Activated T-helper 1 cell treated with anti-CD3 and anti-CD28 coated beads, Interleukin-12 subunit alpha, Interleukin-12 subunit beta, Interleukin-2, Interleukin-4 antibody, amounts not matched to agents 30 ng/mL and 10 ng/mL and 1 ng/mL, durations not matched to agents 14 hours and 24 hours and 36 hours (primary cell): Measurements from ENCODE around the gene RPL27. TPM values are rescaled to one million over a fixed set of nuclear protein-coding genes. Genes with fewer than 3 reads are reported as not detected.
"Not testable (repeated sequence)": the region's sequence is repeated elsewhere in the genome, so short reads cannot be mapped to it uniquely, and the experiment has no call there.

Experiments
- DNase-seq: peaks from one replicate; pipeline ENCODE4 v3.0.0; 2021; ENCODE audit warnings: low spot score
- H3K27ac Mint-ChIP-seq: one replicate; pipeline ENCODE4 v1.8.0; 2021; ENCODE audit warnings: mild to moderate bottlenecking, mixed read lengths
- H3K27me3 Mint-ChIP-seq: one replicate; pipeline ENCODE4 v1.8.0; 2022; ENCODE audit warnings: mild to moderate bottlenecking, moderate library complexity, mixed read lengths; ENCODE audit not compliant: insufficient read depth
- H3K36me3 Mint-ChIP-seq: one replicate; pipeline ENCODE4 v1.8.0; 2021; ENCODE audit warnings: low read depth, mixed read lengths
- H3K4me1 Mint-ChIP-seq: one replicate; pipeline ENCODE4 v1.8.0; 2021; ENCODE audit warnings: low read depth, mixed read lengths
- H3K4me3 Mint-ChIP-seq: one replicate; pipeline ENCODE4 v1.8.0; 2021; ENCODE audit warnings: mild to moderate bottlenecking, moderate library complexity, mixed read lengths
- H3K9me3 Mint-ChIP-seq: one replicate; pipeline ENCODE4 v1.8.0; 2021; ENCODE audit warnings: mixed read lengths
- intact Hi-C: fragments of 100-400 bp; cut with micrococcal nuclease; formaldehyde crosslinking; loops from one replicate; pipeline ENCODE4 v1.15.1; 2024
- total RNA-seq: library from RNA; stranded (reverse); gene quantifications from 2 replicates; pipeline ENCODE4 v1.2.3, GENCODE V29; 2022

The RPL27 gene
- 1,049 and 1,126 TPM in 2 replicates for total RNA-seq

- Mint-ChIP-seq H3K4me3 (peak within 1 kb of the TSS; percentile 94), H3K27me3 (no peaks in the 10 kb centered on the region), H3K36me3 (peaks cover 42% of the 10 kb centered on the region), H3K9me3 (no peaks in the 10 kb centered on the region), H3K27ac (peak within 1 kb of the TSS; percentile 96), H3K4me1 (peaks cover 23% of the 10 kb centered on the region)
- intact Hi-C loops: loop anchor here (1.0 kb wide), 11 partner anchors 8 to 319 kb away; partner anchors contain the start of genes AARSD1, BECN1, BRCA1 and IFI35
- DNase-seq: peak; percentile 95
Observed at GRCh38 chr17:42997984-42998938, at the start of gene RPL27. Gene RPL27, plus strand, starts transcription at chr17:42998419. Its CDS starts 332 bp downstream, at chr17:42998751.

GRCh38 chr17:42950044-42950783 is 48.0 kb upstream of the RPL27 start:
- intact Hi-C loops: no loop called here
- Mint-ChIP-seq H3K4me1 (no peaks in the 10 kb centered on the region), H3K4me3 (no peak overlapping the region), H3K27me3 (no peaks in the 10 kb centered on the region), H3K9me3 (no peaks in the 10 kb centered on the region), H3K27ac (no peak overlapping the region), H3K36me3 (peaks cover 39% of the 10 kb centered on the region)
- no peak for DNase-seq

- intact Hi-C loops: no loop called here
- Mint-ChIP-seq H3K27ac (no peak overlapping the region), H3K4me1 (no peaks in the 10 kb centered on the region), H3K27me3 (no peaks in the 10 kb centered on the region), H3K36me3 (peaks cover 52% of the 10 kb centered on the region), H3K9me3 (no peaks in the 10 kb centered on the region), H3K4me3 (no peak overlapping the region)
- no peak for DNase-seq
Observed at GRCh38 chr17:42953669-42954068, 44.5 kb upstream of the RPL27 start.

GRCh38 chr17:42964161-42964932 is 33.9 kb upstream of the RPL27 start, which contains the start of gene AARSD1:
Gene AARSD1, minus strand, starts transcription at chr17:42964454. Its CDS starts 14 bp downstream, at chr17:42964440.
- no peaks in the 10 kb centered on the region for H3K27me3 Mint-ChIP-seq
- peaks cover 13% of the 10 kb centered on the region for H3K4me1 Mint-ChIP-seq
- intact Hi-C loops: loop anchor here (1.0 to 10.0 kb wide), 7 partner anchors 17 to 680 kb away; partner anchors contain the start of genes BECN1, BRCA1, IFI35 and RPL27
- peak within 1 kb of the TSS; percentile 90 for H3K27ac Mint-ChIP-seq
- peak; percentile 90 for DNase-seq
- peaks cover 26% of the 10 kb centered on the region for H3K36me3 Mint-ChIP-seq
- peak within 1 kb of the TSS; percentile 94 for H3K4me3 Mint-ChIP-seq
- no peaks in the 10 kb centered on the region for H3K9me3 Mint-ChIP-seq

- no peak overlapping the region for H3K27ac Mint-ChIP-seq
Observed at GRCh38 chr17:42967925-42968324, 30.3 kb upstream of the RPL27 start.

GRCh38 chr17:42969001-42969581 is 29.1 kb upstream of the RPL27 start:
- H3K27ac Mint-ChIP-seq: no peak overlapping the region
- no peaks in the 10 kb centered on the region for H3K27me3 Mint-ChIP-seq
- no peak for DNase-seq
- no peak overlapping the region for H3K4me3 Mint-ChIP-seq
- intact Hi-C loops: loop anchor here (10.0 kb wide), 2 partner anchors 144 to 684 kb away; partner anchors contain the start of genes BECN1 and STAT5A
- peaks cover 4% of the 10 kb centered on the region for H3K36me3 Mint-ChIP-seq
- peaks cover 5% of the 10 kb centered on the region for H3K4me1 Mint-ChIP-seq
- no peaks in the 10 kb centered on the region for H3K9me3 Mint-ChIP-seq

More at GRCh38 chr17:42967925-42968324, 30.3 kb upstream of the RPL27 start:
- peaks cover 8% of the 10 kb centered on the region for H3K36me3 Mint-ChIP-seq
- DNase-seq: no peak
- no peaks in the 10 kb centered on the region for H3K9me3 Mint-ChIP-seq
- H3K4me1 Mint-ChIP-seq: peaks cover 13% of the 10 kb centered on the region
- intact Hi-C loops: loop anchor here (10.0 kb wide), 2 partner anchors 143 to 683 kb away; partner anchors contain the start of genes BECN1 and STAT5A
- H3K27me3 Mint-ChIP-seq: no peaks in the 10 kb centered on the region
- no peak overlapping the region for H3K4me3 Mint-ChIP-seq

GRCh38 chr17:42971589-42971988 is 26.6 kb upstream of the RPL27 start:
- Mint-ChIP-seq H3K27me3 (no peaks in the 10 kb centered on the region), H3K27ac (no peak overlapping the region), H3K4me1 (peaks cover 7% of the 10 kb centered on the region)

GRCh38 chr17:42973323-42973722 is 24.9 kb upstream of the RPL27 start:
- H3K4me3 Mint-ChIP-seq, H3K9me3 Mint-ChIP-seq, intact Hi-C loops, H3K27me3 Mint-ChIP-seq, DNase-seq, H3K36me3 Mint-ChIP-seq, H3K27ac Mint-ChIP-seq, H3K4me1 Mint-ChIP-seq: not testable (repeated sequence)

More at GRCh38 chr17:42971589-42971988, 26.6 kb upstream of the RPL27 start:
- intact Hi-C loops: no loop called here
- Mint-ChIP-seq H3K36me3 (no peaks in the 10 kb centered on the region), H3K4me3 (no peak overlapping the region), H3K9me3 (no peaks in the 10 kb centered on the region)
- DNase-seq: no peak

GRCh38 chr17:42975265-42975664 is 23.0 kb upstream of the RPL27 start:
- Mint-ChIP-seq H3K4me1 (peaks cover 17% of the 10 kb centered on the region), H3K4me3 (no peak overlapping the region), H3K27ac (peak overlapping the region; percentile 1), H3K36me3 (no peaks in the 10 kb centered on the region), H3K27me3 (peaks cover 2% of the 10 kb centered on the region), H3K9me3 (no peaks in the 10 kb centered on the region)
- DNase-seq: no peak
- intact Hi-C loops: no loop called here

- H3K27me3 Mint-ChIP-seq, H3K36me3 Mint-ChIP-seq, H3K9me3 Mint-ChIP-seq, H3K27ac Mint-ChIP-seq, H3K4me3 Mint-ChIP-seq, intact Hi-C loops, DNase-seq: not testable (repeated sequence)
- peaks cover 19% of the 10 kb centered on the region for H3K4me1 Mint-ChIP-seq
Observed at GRCh38 chr17:42975701-42976100, 22.5 kb upstream of the RPL27 start.

- intact Hi-C loops: loop anchor here (1.0 to 10.0 kb wide), 5 partner anchors 19 to 415 kb away; partner anchors contain the start of genes BRCA1, COASY, MLX and PSME3
- peak within 1 kb of the TSS; percentile 100 for H3K4me3 Mint-ChIP-seq
- peak within 1 kb of the TSS; percentile 99 for H3K27ac Mint-ChIP-seq
- peak; percentile 8 for DNase-seq
- H3K9me3 Mint-ChIP-seq: no peaks in the 10 kb centered on the region
- peaks cover 9% of the 10 kb centered on the region for H3K36me3 Mint-ChIP-seq
- peaks cover 41% of the 10 kb centered on the region for H3K4me1 Mint-ChIP-seq
- H3K27me3 Mint-ChIP-seq: peaks cover 2% of the 10 kb centered on the region
Observed at GRCh38 chr17:42979511-42980273, 18.5 kb upstream of the RPL27 start, which contains the start of gene PTGES3L. Gene PTGES3L, minus strand, starts transcription at chr17:42980080. Its CDS starts 27 bp downstream, at chr17:42980053.
